Esophagus muscularis mucosa (tissue), 4 donors: ENCODE data around the gene SNRNP48. TPM values are rescaled to one million over a fixed set of nuclear protein-coding genes. Genes with fewer than 3 reads are reported as not detected.

Experiments used
- DNase-seq: peaks from one replicate; pipeline ENCODE4 v3.0.0-alpha.2; 2017; ENCODE audit errors: extremely low spot score
- H3K27ac ChIP-seq, 4 donors: fragments of 200-600 bp; sonication (generic); replicated peaks in 1 of 4; 1 replicate in 3 of 4; 2 replicates in 1 of 4; pipeline ENCODE4 v1.5.1; 2016 to 2019; ENCODE audit warnings: mild to moderate bottlenecking in 1 of 4
- H3K27me3 ChIP-seq, 4 donors: fragments of 200-600 bp; sonication (generic); one replicate each; pipeline versions ENCODE4 v1.5.1 to v1.6.0; 2016 to 2019
- H3K36me3 ChIP-seq, 4 donors: fragments of 200-600 bp; sonication (generic); one replicate each; pipeline ENCODE4 v1.5.1; 2016 to 2019
- H3K4me1 ChIP-seq, 4 donors: fragments of 200-600 bp; sonication (generic); one replicate each; pipeline ENCODE4 v1.5.1; 2016 to 2019
- H3K4me3 ChIP-seq, 4 donors: fragments of 200-600 bp; sonication (generic); 1 replicate in 2 of 4; 2 replicates in 2 of 4; pipeline ENCODE4 v1.5.1; 2016 to 2019; ENCODE audit warnings: mild to moderate bottlenecking in 4 of 4, moderate library complexity in 1 of 4
- H3K9me3 ChIP-seq, 4 donors: fragments of 200-600 bp; sonication (generic); 1 replicate in 3 of 4; 2 replicates in 1 of 4; pipeline ENCODE4 v1.5.1; 2016 to 2019
- EP300 ChIP-seq: sonication (generic); formaldehyde crosslinking; IDR thresholded peaks from one replicate; pipeline ENCODE4 v1.6.1; 2017; ENCODE audit warnings: antibody characterized with exemption
- POLR2A ChIP-seq: fragments of 450-650 bp; IDR thresholded peaks from one replicate; pipeline ENCODE4 v1.6.1; 2017; ENCODE audit warnings: antibody characterized with exemption, moderate library complexity, mild to moderate bottlenecking, low read depth
- POLR2AphosphoS5 ChIP-seq, 2 donors: sonication (generic); formaldehyde crosslinking; IDR thresholded peaks; one replicate each; pipeline ENCODE4 v1.6.1; 2017; ENCODE audit warnings: antibody characterized with exemption in 2 of 2
- WGBS: methylation state at CpG from one replicate; pipeline ENCODE4 v1.1.5; 2018; 5-methylcytosine and 5-hydroxymethylcytosine counted together
- intact Hi-C: fragments of 100-400 bp; cut with DNase I; formaldehyde crosslinking; loops from one replicate; pipeline ENCODE4 v1.15.1; 2023
- total RNA-seq, 4 donors: library from RNA; depleted of rRNA; stranded (reverse); fragments of >200 nt; gene quantifications; one replicate each; pipeline versions ENCODE4 v1.1.0 to v1.2.1, GENCODE V29; 2016
- TF ChIP-seq, protein P1 (sequence below), 3 experiments: fragments of 200-600 bp in 2 of 3; fragments of 450-650 bp in 1 of 3; sonication (generic) in 2 of 3; IDR thresholded peaks; one replicate each; pipeline ENCODE4 v1.5.1; 2017 to 2019; ENCODE audit warnings: antibody characterized with exemption in 3 of 3, mild to moderate bottlenecking in 2 of 3, moderate library complexity in 1 of 3

SNRNP48 gene
- total RNA-seq, 4 donors from 2014 or later, result 8.9 to 17.0 (median 9.5) TPM

DNA sequence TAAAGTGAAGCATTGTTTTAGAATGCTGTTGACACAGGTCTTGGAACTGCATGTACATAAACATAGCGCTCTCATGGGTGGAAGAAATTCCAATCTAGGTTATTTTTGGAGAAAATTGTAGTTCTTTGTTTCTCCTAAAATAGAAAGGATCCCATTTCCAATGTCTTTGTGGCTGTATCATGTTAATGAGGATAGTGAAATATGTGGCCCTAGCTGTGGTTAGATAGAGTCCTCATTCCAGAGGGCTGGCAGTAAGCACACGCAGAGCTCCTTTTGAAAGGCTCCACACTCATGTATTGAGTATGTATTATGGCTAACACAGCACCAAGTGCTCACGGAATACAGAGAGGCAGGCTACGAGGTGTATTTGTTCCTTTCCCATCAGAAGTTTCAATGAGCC, 60.9 kb downstream of the SNRNP48 start:
- 79% methylated on average over 4 of the region's 4 CpGs for WGBS
- Histone ChIP-seq H3K4me1 (no peaks in the 10 kb centered on the region), H3K9me3 (no peaks in the 10 kb centered on the region), H3K4me3 (no peak overlapping the region), H3K27me3 (peaks cover 0 to 9% (median 0%) of the 10 kb centered on the region in 4 donors), H3K36me3 (no peaks in the 10 kb centered on the region), H3K27ac (no peak overlapping the region)
- TF ChIP-seq, protein P1, sequence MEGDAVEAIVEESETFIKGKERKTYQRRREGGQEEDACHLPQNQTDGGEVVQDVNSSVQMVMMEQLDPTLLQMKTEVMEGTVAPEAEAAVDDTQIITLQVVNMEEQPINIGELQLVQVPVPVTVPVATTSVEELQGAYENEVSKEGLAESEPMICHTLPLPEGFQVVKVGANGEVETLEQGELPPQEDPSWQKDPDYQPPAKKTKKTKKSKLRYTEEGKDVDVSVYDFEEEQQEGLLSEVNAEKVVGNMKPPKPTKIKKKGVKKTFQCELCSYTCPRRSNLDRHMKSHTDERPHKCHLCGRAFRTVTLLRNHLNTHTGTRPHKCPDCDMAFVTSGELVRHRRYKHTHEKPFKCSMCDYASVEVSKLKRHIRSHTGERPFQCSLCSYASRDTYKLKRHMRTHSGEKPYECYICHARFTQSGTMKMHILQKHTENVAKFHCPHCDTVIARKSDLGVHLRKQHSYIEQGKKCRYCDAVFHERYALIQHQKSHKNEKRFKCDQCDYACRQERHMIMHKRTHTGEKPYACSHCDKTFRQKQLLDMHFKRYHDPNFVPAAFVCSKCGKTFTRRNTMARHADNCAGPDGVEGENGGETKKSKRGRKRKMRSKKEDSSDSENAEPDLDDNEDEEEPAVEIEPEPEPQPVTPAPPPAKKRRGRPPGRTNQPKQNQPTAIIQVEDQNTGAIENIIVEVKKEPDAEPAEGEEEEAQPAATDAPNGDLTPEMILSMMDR (IDR thresholded peaks at IDR 0.05), result no peak
- TF ChIP-seq POLR2A (no peak), EP300 (no peak), POLR2AphosphoS5 (IDR thresholded peaks at IDR 0.05) (no peak)
- intact Hi-C loops, result no loop called here
- no peak for DNase-seq

DNA sequence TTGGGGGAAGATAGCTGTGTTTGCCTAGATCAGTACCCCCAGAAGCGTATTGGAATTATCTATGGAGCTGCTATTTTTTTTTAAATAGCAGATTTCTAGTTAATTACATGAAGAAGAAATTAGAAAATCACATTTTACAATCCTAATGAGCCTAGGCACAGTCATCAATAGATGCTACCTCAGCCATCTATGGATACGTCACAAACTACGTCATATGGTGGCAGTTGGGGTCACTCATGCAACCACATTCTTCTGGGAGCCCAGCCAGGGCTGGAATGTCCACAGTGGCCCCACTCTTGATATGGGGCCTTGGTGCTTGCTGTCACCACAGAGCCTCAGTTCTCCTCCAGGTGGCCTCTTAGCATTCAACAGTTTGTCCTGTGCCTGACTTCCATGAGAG, 63.0 kb downstream of the SNRNP48 start:
- 87% methylated on average over 3 of the region's 3 CpGs for WGBS
- H3K27ac ChIP-seq, result no peak overlapping the region
- no peak for TF ChIP-seq EP300
- TF ChIP-seq, protein P1 (IDR thresholded peaks at IDR 0.05), result no peak
- no peak for TF ChIP-seq POLR2AphosphoS5 (IDR thresholded peaks at IDR 0.05)
- TF ChIP-seq POLR2A, result no peak

DNA sequence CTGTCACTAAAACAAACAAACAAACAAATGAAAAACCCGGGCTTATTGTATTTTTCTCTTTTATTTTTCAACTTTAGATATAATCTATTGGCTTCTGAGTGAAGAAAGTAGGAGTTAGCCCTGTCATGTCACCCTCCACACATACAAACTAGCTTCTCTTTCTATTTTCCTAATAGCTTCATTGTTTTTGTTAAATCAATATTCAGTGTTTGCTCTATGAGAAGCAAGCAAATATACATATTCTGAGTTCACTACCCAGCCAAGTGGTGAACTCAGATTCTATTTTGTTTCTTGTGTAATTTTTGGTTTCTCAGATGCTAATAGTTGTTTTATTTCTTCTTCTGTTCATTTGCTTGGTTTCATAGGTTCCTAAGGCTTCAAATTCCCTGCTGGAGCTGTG, 66.4 kb downstream of the SNRNP48 start:
- no peak for DNase-seq
- no peak overlapping the region for H3K27ac ChIP-seq
- no peaks in the 10 kb centered on the region for H3K4me1 ChIP-seq
- WGBS, result 94% methylated on average over 1 of the region's 1 CpG
- intact Hi-C loops, result no loop called here
- H3K36me3 ChIP-seq, result no peaks in the 10 kb centered on the region
- H3K27me3 ChIP-seq, result peaks cover 0 to 14% (median 0%) of the 10 kb centered on the region in 4 donors
- H3K9me3 ChIP-seq, result no peaks in the 10 kb centered on the region
- H3K4me3 ChIP-seq, result no peak overlapping the region
- no peak for TF ChIP-seq EP300

More for the DNA sequence above, 63.0 kb downstream of the SNRNP48 start:
- H3K9me3 ChIP-seq, result no peaks in the 10 kb centered on the region
- intact Hi-C loops, result no loop called here
- no peaks in the 10 kb centered on the region for H3K36me3 ChIP-seq
- no peak for DNase-seq
- peaks cover 0 to 9% (median 0%) of the 10 kb centered on the region in 4 donors for H3K27me3 ChIP-seq
- no peak overlapping the region for H3K4me3 ChIP-seq
- H3K4me1 ChIP-seq, result no peaks in the 10 kb centered on the region

- no peaks in the 10 kb centered on the region for H3K4me1 ChIP-seq
- no peak for DNase-seq
- no peak for TF ChIP-seq POLR2A
- TF ChIP-seq EP300, result no peak
- TF ChIP-seq POLR2AphosphoS5 (IDR thresholded peaks at IDR 0.05), result no peak
- TF ChIP-seq, protein P1 (IDR thresholded peaks at IDR 0.05), result no peak
- WGBS, result 88% methylated on average over 3 of the region's 4 CpGs
- H3K36me3 ChIP-seq, result no peaks in the 10 kb centered on the region
- peaks cover 0 to 5% (median 0%) of the 10 kb centered on the region in 4 donors for H3K27me3 ChIP-seq
- no peak overlapping the region for H3K4me3 ChIP-seq
- no peak overlapping the region for H3K27ac ChIP-seq
- intact Hi-C loops, result no loop called here
- no peaks in the 10 kb centered on the region for H3K9me3 ChIP-seq
These were observed 68.5 kb downstream of the SNRNP48 start for GRCh38 chr6:7658543-7658942.

GRCh38 chr6:7661364-7661763, 71.4 kb downstream of the SNRNP48 start:
- Histone ChIP-seq H3K36me3 (no peaks in the 10 kb centered on the region), H3K4me3 (no peak overlapping the region), H3K27me3 (peaks cover 0 to 5% (median 0%) of the 10 kb centered on the region in 4 donors), H3K4me1 (no peaks in the 10 kb centered on the region), H3K27ac (no peak overlapping the region), H3K9me3 (no peaks in the 10 kb centered on the region)
- no peak for DNase-seq
- no peak for TF ChIP-seq EP300
- TF ChIP-seq, protein P1 (IDR thresholded peaks at IDR 0.05), result no peak
- TF ChIP-seq POLR2AphosphoS5 (IDR thresholded peaks at IDR 0.05), result no peak
- WGBS, result 80% methylated on average over 3 of the region's 3 CpGs
- intact Hi-C loops, result no loop called here

Other genes with a start within 250 kb of the SNRNP48 start
- gene CAGE1, start 200.5 kb upstream of the SNRNP48 start, total RNA-seq, result not detected
- 10 to 100 TPM; 14.1 to 20.2 (median 17.5) TPM for gene RIOK1, start 200.4 kb upstream of the SNRNP48 start, total RNA-seq
- 1 to 10 TPM; 2.1 to 9.4 (median 5.9) TPM for gene DSP, start 48.5 kb upstream of the SNRNP48 start, total RNA-seq
- gene BMP6, start 135.9 kb downstream of the SNRNP48 start, total RNA-seq, result 10 to 100 TPM in 1 of 4 donors, 1 to 10 TPM in 3; 5.1 to 10.0 (median 6.9) TPM